Neutrophil (primary cell): ENCODE data around the gene DLGAP3.

Experiments used
- H3K27ac ChIP-seq: fragments of 200-600 bp; sonication (generic); 2 replicates; pipeline ENCODE4 v1.5.1; 2016; ENCODE audit warnings: mild to moderate bottlenecking, moderate library complexity
- H3K27me3 ChIP-seq: fragments of 200-600 bp; sonication (generic); 2 replicates; pipeline ENCODE4 v1.6.0; 2016; ENCODE audit warnings: mild to moderate bottlenecking
- H3K36me3 ChIP-seq: fragments of 200-600 bp; sonication (generic); 2 replicates; pipeline ENCODE4 v1.5.1; 2017
- H3K4me1 ChIP-seq, 2 experiments: fragments of 200-600 bp in 1 of 2; sonication (generic) in 1 of 2; 1 replicate in 1 of 2; 2 replicates in 1 of 2; pipeline versions ENCODE4 v1.5.1 to v1.6.1; 2013 to 2016; ENCODE audit warnings: low read depth in 1 of 2, low read length in 1 of 2, mild to moderate bottlenecking in 1 of 2, moderate library complexity in 1 of 2; ENCODE audit not compliant: control insufficient read depth in 1 of 2, insufficient read depth in 1 of 2
- H3K4me3 ChIP-seq, 2 experiments: fragments of 200-600 bp in 1 of 2; sonication (generic) in 1 of 2; 1 replicate in 1 of 2; 2 replicates in 1 of 2; pipeline ENCODE4 v1.5.1; 2013 to 2016; ENCODE audit warnings: low read depth in 1 of 2, low read length in 1 of 2, mild to moderate bottlenecking in 1 of 2, moderate library complexity in 1 of 2
- H3K9me3 ChIP-seq: fragments of 200-600 bp; sonication (generic); 2 replicates; pipeline ENCODE4 v1.5.1; 2016
- TF ChIP-seq, protein P1 (sequence below): fragments of 200-600 bp; sonication (generic); IDR thresholded peaks from 2 replicates; pipeline ENCODE4 v1.5.1; 2016; ENCODE audit warnings: antibody characterized with exemption

DLGAP3 gene

DNA sequence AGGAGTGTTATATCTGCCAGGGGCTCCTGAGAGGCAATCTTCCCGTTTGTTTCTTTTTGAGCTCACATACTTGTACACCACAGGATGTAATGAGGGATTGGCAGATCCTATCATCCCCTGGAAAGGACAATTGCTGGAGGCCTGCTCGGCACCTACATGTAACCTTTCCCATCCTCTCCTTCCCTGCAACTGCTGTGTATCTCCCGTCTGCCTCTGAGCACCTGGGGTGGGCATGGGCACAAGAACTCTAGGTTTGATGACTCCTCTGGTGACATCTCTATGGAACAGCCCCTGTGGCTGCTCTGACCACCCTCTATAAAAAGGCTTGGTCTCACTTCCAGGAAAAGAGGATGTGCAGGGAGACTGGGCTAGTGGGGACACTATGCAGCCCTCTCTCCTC lies 44.9 kb downstream of the DLGAP3 start:
- H3K27ac ChIP-seq, result no peak overlapping the region
- H3K27me3 ChIP-seq, result peaks cover 100% of the 10 kb centered on the region

DNA sequence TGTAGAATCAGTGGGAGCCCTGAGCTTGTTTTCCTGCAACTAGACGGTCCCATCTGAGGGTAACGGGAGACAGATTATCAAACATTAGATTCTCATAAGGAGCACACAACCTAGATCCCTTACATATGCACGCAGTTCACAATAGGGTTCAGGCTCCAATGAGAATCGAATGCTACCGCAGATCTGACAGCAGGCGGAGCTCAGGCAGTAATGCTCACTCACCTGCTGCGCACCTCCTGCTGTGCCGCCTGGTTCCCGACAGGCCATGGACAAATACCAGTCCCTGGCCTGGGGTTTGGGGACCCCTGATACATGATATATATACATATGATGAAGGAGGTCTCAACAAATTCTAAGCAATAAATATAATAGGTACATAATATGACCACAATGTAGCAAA lies 50.2 kb downstream of the DLGAP3 start:
- no peaks in the 10 kb centered on the region for H3K4me1 ChIP-seq
- H3K27me3 ChIP-seq, result peaks cover 100% of the 10 kb centered on the region
- H3K4me3 ChIP-seq, result no peak overlapping the region
- H3K36me3 ChIP-seq, result no peaks in the 10 kb centered on the region
- TF ChIP-seq, protein P1, sequence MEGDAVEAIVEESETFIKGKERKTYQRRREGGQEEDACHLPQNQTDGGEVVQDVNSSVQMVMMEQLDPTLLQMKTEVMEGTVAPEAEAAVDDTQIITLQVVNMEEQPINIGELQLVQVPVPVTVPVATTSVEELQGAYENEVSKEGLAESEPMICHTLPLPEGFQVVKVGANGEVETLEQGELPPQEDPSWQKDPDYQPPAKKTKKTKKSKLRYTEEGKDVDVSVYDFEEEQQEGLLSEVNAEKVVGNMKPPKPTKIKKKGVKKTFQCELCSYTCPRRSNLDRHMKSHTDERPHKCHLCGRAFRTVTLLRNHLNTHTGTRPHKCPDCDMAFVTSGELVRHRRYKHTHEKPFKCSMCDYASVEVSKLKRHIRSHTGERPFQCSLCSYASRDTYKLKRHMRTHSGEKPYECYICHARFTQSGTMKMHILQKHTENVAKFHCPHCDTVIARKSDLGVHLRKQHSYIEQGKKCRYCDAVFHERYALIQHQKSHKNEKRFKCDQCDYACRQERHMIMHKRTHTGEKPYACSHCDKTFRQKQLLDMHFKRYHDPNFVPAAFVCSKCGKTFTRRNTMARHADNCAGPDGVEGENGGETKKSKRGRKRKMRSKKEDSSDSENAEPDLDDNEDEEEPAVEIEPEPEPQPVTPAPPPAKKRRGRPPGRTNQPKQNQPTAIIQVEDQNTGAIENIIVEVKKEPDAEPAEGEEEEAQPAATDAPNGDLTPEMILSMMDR, result no peak
- H3K9me3 ChIP-seq, result no peaks in the 10 kb centered on the region
- no peak overlapping the region for H3K27ac ChIP-seq

More for the DNA sequence above, 44.9 kb downstream of the DLGAP3 start:
- Histone ChIP-seq H3K36me3 (no peaks in the 10 kb centered on the region), H3K4me1 (peaks cover 2 to 7% of the 10 kb centered on the region in 2 experiments), H3K9me3 (no peaks in the 10 kb centered on the region), H3K4me3 (no peak overlapping the region)
- TF ChIP-seq, protein P1, result no peak

DNA sequence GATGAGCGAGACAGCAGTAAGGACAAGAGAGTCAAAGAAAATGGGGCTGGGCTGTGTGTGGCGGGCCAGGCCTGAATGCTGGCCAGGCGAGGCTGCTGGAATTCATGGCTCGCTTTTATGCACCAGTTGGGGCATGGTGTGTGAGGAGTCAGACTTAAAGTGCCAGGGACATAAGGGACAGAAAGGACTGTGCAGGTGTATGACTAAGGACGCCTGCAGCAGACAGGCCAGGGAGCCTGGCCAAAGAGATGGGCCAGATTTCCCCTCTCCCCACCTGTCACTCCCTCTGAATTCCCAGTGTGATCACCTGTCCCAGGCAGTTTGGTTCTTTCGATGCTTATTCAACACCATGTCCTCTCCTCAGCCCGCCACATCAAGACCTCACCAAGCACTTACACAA lies 53.0 kb downstream of the DLGAP3 start:
- no peak overlapping the region for H3K27ac ChIP-seq
- peaks cover 100% of the 10 kb centered on the region for H3K27me3 ChIP-seq
- H3K4me3 ChIP-seq, result no peak overlapping the region
- H3K36me3 ChIP-seq, result no peaks in the 10 kb centered on the region
- H3K9me3 ChIP-seq, result no peaks in the 10 kb centered on the region
- TF ChIP-seq, protein P1, result no peak
- H3K4me1 ChIP-seq, result no peaks in the 10 kb centered on the region

DNA sequence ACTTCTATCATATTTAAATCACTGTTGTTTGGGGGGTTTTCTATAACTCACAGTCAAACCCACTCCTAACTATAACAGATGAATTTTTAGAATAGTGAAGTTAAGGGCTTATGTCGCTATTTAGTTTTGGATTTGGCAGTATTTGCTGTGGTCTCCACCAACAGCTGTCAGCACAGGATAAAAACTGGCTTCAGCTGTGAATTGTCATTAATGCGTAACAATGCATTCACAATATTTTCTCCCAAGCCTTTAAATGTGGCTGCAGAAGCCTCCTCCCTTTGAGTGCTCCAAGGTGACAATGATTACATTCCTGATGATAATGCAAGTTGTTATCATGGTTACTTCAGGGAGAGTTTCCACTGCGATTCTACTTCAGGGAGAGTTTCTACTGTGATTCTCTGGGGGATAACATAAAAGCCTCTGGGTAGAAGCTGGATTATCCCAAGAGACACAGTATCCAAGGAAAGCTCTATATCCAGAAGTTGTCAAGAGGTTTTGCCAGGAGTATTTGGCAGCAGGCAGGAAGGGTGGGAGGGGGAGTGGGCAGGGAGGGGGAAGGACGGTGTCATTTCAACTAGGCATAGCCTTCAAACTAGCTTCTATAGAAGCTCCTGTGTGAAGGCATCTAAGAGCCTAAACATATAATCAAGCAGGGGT lies 55.0 kb downstream of the DLGAP3 start:
- Histone ChIP-seq H3K27me3 (peaks cover 93% of the 10 kb centered on the region), H3K27ac (no peak overlapping the region), H3K9me3 (no peaks in the 10 kb centered on the region), H3K4me1 (no peaks in the 10 kb centered on the region), H3K36me3 (no peaks in the 10 kb centered on the region), H3K4me3 (no peak overlapping the region)
- TF ChIP-seq, protein P1, result no peak

DNA sequence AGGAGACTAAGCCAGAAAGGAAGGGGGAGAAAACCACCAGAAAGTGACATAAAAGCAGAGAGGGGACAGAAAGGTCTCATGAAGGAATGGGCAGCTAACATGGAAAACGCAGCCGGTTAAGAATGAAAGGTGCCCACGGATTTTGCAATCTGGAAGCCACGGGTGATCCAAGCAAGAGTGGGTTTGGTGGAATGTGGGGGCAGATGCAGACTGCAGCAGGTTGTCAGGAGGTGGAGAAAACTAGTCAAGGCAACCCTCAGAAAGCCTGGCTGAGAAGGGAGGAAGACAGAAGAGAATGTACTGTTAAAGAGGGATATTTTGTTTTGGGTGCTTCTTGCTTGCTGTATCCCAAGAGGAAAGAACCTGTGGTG lies 57.3 kb downstream of the DLGAP3 start:
- Histone ChIP-seq H3K27me3 (peaks cover 70% of the 10 kb centered on the region), H3K9me3 (no peaks in the 10 kb centered on the region), H3K4me1 (peaks cover 4 to 5% of the 10 kb centered on the region in 2 experiments), H3K4me3 (no peak overlapping the region), H3K36me3 (no peaks in the 10 kb centered on the region), H3K27ac (no peak overlapping the region)
- TF ChIP-seq, protein P1, result no peak
